GM20000 (cell line): ENCODE data around the gene LMBRD2.

Experiments used
- DNase-seq: peaks from one replicate; pipeline ENCODE4 v3.0.0; 2012; ENCODE audit warnings: low spot score
- CTCF ChIP-seq: IDR thresholded peaks from 2 replicates; pipeline ENCODE4 v1.5.1; 2012; ENCODE audit warnings: mild to moderate bottlenecking, control low read depth; ENCODE audit errors: extremely low read depth, missing control alignments

Gene LMBRD2

DNA sequence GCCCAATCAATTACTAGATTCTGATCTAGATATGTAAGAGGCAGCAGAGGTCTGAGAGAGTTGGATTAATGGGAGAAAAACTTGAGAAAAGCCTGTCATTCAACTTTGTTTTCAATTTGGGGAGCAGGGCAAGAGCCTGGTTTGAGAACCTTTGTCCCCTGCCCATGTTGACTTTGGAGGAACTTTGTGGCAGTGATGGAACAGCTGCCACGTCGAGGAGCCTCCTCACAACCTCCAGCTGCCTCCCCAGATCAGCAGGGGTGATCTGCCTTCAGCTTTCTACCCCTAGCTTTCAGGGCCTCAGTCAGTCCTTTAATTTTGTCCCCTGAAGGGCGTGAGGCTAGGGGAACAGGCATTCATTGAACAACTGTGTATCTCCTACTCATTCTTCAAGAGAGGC is 8.9 kb upstream of the LMBRD2 start:
- no peak for DNase-seq

GRCh38 chr5:36158144-36158543 is 6.5 kb upstream of the LMBRD2 start:
- DNase-seq, result no peak
- TF ChIP-seq CTCF, result no peak

More for the DNA sequence above, 8.9 kb upstream of the LMBRD2 start:
- no peak for TF ChIP-seq CTCF

- DNase-seq, result no peak
- TF ChIP-seq CTCF, result no peak
These were observed 4.9 kb upstream of the LMBRD2 start for GRCh38 chr5:36156619-36157018.

GRCh38 chr5:36156121-36156601 is 4.5 kb upstream of the LMBRD2 start:
- no peak for DNase-seq
- no peak for TF ChIP-seq CTCF

GRCh38 chr5:36155291-36155690 is 3.6 kb upstream of the LMBRD2 start:
- no peak for DNase-seq
- TF ChIP-seq CTCF, result no peak

GRCh38 chr5:36153726-36154125 is 2.0 kb upstream of the LMBRD2 start:
- DNase-seq, result no peak
- no peak for TF ChIP-seq CTCF

DNA sequence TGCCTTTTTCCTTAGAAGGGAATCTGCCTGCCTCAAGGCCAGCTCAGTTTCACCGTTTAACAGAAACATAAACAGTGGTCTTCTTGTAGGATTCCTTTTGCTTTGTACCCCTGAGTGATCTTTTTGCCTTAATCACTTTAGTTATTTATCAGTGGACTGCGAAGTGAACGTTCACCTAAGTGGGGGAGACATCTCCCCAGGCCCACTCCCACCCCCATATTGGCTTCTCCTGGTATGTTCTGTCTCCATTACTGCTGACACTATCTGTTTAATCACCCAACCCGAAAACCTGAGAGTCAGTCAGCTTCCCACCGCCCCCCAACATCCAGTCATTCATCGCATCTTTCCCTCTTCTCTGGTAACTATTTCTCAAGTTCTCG is 1.6 kb upstream of the LMBRD2 start:
- DNase-seq, result no peak
- no peak for TF ChIP-seq CTCF
